Endothelial cell of umbilical vein (primary cell): ENCODE data around the gene TMEM178A. TPM values are rescaled to one million over a fixed set of nuclear protein-coding genes. Genes with fewer than 3 reads are reported as not detected.

ENCODE experiments used
- BruUV-seq: library from RNA; stranded (reverse); fragments of 400-500 nt; replicated peaks from 2 replicates; lab custom pipeline; 2021; lab: Mats Ljungman, UMichigan
- CTCF ChIA-PET: fragments of 300-600, 350-600 bp; sonication (Branson Sonifier 250); formaldehyde crosslinking; loops from one replicate; lab custom pipeline; 2021; ENCODE audit warnings: antibody characterized with exemption, inconsistent platforms; lab: Charles Lee
- POLR2A ChIA-PET: fragments of 300-600, 350-600 bp; sonication (Branson Sonifier 250); formaldehyde crosslinking; loops from one replicate; lab custom pipeline; 2021; ENCODE audit warnings: antibody characterized with exemption, inconsistent platforms; lab: Charles Lee
- DNase-seq: peaks from one replicate; pipeline ENCODE4 v3.0.0-alpha.2; 2011; ENCODE audit warnings: low read depth, low spot score
- FAIRE-seq: peaks from 2 replicates; lab custom pipeline; 2011; peaks lifted over from hg19 to GRCh38; lab: Jason Lieb, UNC
- H2AFZ ChIP-seq: 2 replicates; pipeline ENCODE4 v1.6.0; 2012; ENCODE audit warnings: low read depth, low read length, control low read depth, inconsistent platforms
- H3K27ac ChIP-seq: 2 replicates; pipeline ENCODE4 v1.5.1; 2011; ENCODE audit warnings: low read depth, mild to moderate bottlenecking, control low read depth, low read length, moderate library complexity; ENCODE audit not compliant: insufficient read depth
- H3K27me3 ChIP-seq, 2 experiments: 2 replicates each; pipeline versions ENCODE4 v1.6.0 to v1.6.1; 2011; ENCODE audit warnings: low read length in 2 of 2, mixed read lengths in 1 of 2; ENCODE audit not compliant: control insufficient read depth in 2 of 2, insufficient read depth in 2 of 2
- H3K36me3 ChIP-seq, 2 experiments: 2 replicates in 1 of 2; 3 replicates in 1 of 2; pipeline ENCODE4 v1.5.1; 2011; ENCODE audit warnings: low read length in 2 of 2, mild to moderate bottlenecking in 1 of 2, moderate library complexity in 1 of 2; ENCODE audit not compliant: control insufficient read depth in 2 of 2, insufficient read depth in 2 of 2; ENCODE audit errors: extremely low read depth in 1 of 2
- H3K4me1 ChIP-seq: 3 replicates; pipeline ENCODE4 v1.5.1; 2011; ENCODE audit warnings: mild to moderate bottlenecking, low read length; ENCODE audit not compliant: control insufficient read depth, insufficient read depth; ENCODE audit errors: extremely low read depth
- H3K4me2 ChIP-seq: 2 replicates; pipeline ENCODE4 v1.6.1; 2011; ENCODE audit warnings: low read length, control low read depth, mixed read lengths; ENCODE audit not compliant: insufficient read depth
- H3K4me3 ChIP-seq, 3 experiments: fragments of 200-600 bp in 1 of 3; sonication (generic), shearing (Covaris generic) in 1 of 3; replicated peaks in 1 of 3; 2 replicates each; pipeline ENCODE4 v1.5.1; 2011 to 2016; ENCODE audit warnings: control low read depth in 3 of 3, low read length in 3 of 3, mild to moderate bottlenecking in 2 of 3, inconsistent platforms in 1 of 3, low read depth in 1 of 3, moderate library complexity in 1 of 3; ENCODE audit not compliant: insufficient read depth in 1 of 3
- H3K79me2 ChIP-seq: 2 replicates; pipeline ENCODE4 v1.6.0; 2012; ENCODE audit warnings: low read length, inconsistent platforms; ENCODE audit not compliant: control insufficient read depth, insufficient read depth
- H3K9ac ChIP-seq: replicated peaks from 2 replicates; pipeline ENCODE3; 2011; ENCODE audit warnings: low read length, control low read depth; ENCODE audit not compliant: insufficient read depth; ENCODE audit errors: extremely low read depth
- H3K9me1 ChIP-seq: replicated peaks from 3 replicates; pipeline ENCODE4 v1.6.0; 2011; ENCODE audit warnings: mild to moderate bottlenecking, low read length; ENCODE audit not compliant: control insufficient read depth, insufficient read depth; ENCODE audit errors: extremely low read depth
- H3K9me3 ChIP-seq: replicated peaks from 2 replicates; pipeline ENCODE4 v1.5.1; 2012; ENCODE audit warnings: low read length, inconsistent platforms; ENCODE audit not compliant: control insufficient read depth, insufficient read depth
- H4K20me1 ChIP-seq: replicated peaks from 2 replicates; pipeline ENCODE3; 2011; ENCODE audit warnings: mild to moderate bottlenecking, low read length; ENCODE audit not compliant: control insufficient read depth, insufficient read depth; ENCODE audit errors: extremely low read depth
- CTCF ChIP-seq, 2 donors: IDR thresholded peaks; 1 replicate in 1 of 2; 2 replicates in 1 of 2; pipeline ENCODE4 v1.5.1; 2011; ENCODE audit warnings: low read length in 2 of 2, mild to moderate bottlenecking in 2 of 2, moderate library complexity in 2 of 2, control low read depth in 1 of 2, inconsistent platforms in 1 of 2, low read depth in 1 of 2; ENCODE audit not compliant: insufficient read depth in 1 of 2; ENCODE audit errors: extremely low read depth in 1 of 2
- EZH2 ChIP-seq: IDR thresholded peaks from 2 replicates; pipeline ENCODE4 v1.6.1; 2012; ENCODE audit warnings: borderline replicate concordance, low read depth, mild to moderate bottlenecking, moderate library complexity, low read length, inconsistent platforms; ENCODE audit not compliant: severe bottlenecking
- FOS ChIP-seq: IDR thresholded peaks from 2 replicates; pipeline ENCODE4 v1.6.1; 2011; ENCODE audit warnings: mild to moderate bottlenecking, low read length, moderate library complexity, borderline replicate concordance; ENCODE audit not compliant: insufficient read depth
- GATA2 ChIP-seq: IDR thresholded peaks from 2 replicates; pipeline ENCODE4 v1.7.0; 2011; ENCODE audit warnings: low read depth, mild to moderate bottlenecking, moderate library complexity, mixed read lengths, low read length; ENCODE audit not compliant: insufficient read length, insufficient read depth
- JUN ChIP-seq: IDR thresholded peaks from 2 replicates; pipeline ENCODE4 v1.6.1; 2011; ENCODE audit warnings: borderline replicate concordance, low read depth; ENCODE audit not compliant: insufficient read length, insufficient read depth
- MAX ChIP-seq: IDR thresholded peaks from 2 replicates; pipeline ENCODE4 v1.6.1; 2011; ENCODE audit not compliant: insufficient read depth, insufficient read length
- MYC ChIP-seq: IDR thresholded peaks from one replicate; pipeline ENCODE4 v1.6.1; 2011; ENCODE audit warnings: mild to moderate bottlenecking, low read depth, low read length
- POLR2A ChIP-seq: IDR thresholded peaks from 2 replicates; pipeline ENCODE4 v1.6.1; 2012; ENCODE audit warnings: low read depth, mild to moderate bottlenecking, control low read depth, low read length
- POLR2AphosphoS5 ChIP-seq: IDR thresholded peaks from 2 replicates; pipeline ENCODE4 v1.6.1; 2012; ENCODE audit warnings: low read depth, mild to moderate bottlenecking, control low read depth, low read length, moderate library complexity; ENCODE audit not compliant: insufficient read depth
- dilution Hi-C: fragments of 300-500 bp; cut with MboI; formaldehyde crosslinking; loops from one replicate; pipeline ENCODE4 v1.15.0; 2019; ENCODE audit warnings: low sequenced_read_pairs; ENCODE audit not compliant: extremely low pct_ligation_motif_present
- intact Hi-C: fragments of 100-400 bp; cut with micrococcal nuclease; formaldehyde crosslinking; loops from one replicate; pipeline ENCODE4 v1.10.0; 2022
- polyA plus RNA-seq, 4 experiments: library from polyadenylated mRNA; depleted of rRNA in 3 of 4; stranded (reverse) in 3 of 4; unstranded in 1 of 4; fragments of >200 nt; gene quantifications; 2 replicates each; pipeline versions ENCODE4 v1.2.1 to v1.2.3, GENCODE V29; 2011 to 2012; ENCODE audit warnings: missing spikeins in 1 of 4
- total RNA-seq: library from RNA; stranded (reverse); gene quantifications from 2 replicates; pipeline ENCODE4 v1.2.3, GENCODE V29; 2021

Gene TMEM178A
- total and polyA plus RNA-seq, 2 donors (not counting 3 experiments of a cell fraction or from before 2014, with no cell fraction given) = 1.5 to 2.8 TPM

- Histone ChIP-seq H3K4me2 (no peak overlapping the region), H3K9me1 (no peaks in the 10 kb centered on the region), H4K20me1 (no peaks in the 10 kb centered on the region), H3K9ac (no peak overlapping the region), H3K36me3 (no peaks in the 10 kb centered on the region), H3K4me3 (no peak overlapping the region), H3K27ac (no peak overlapping the region), H2AFZ (no peak overlapping the region), H3K9me3 (no peaks in the 10 kb centered on the region), H3K4me1 (no peaks in the 10 kb centered on the region), H3K27me3 (no peaks in the 10 kb centered on the region), H3K79me2 (no peaks in the 10 kb centered on the region)
- CTCF ChIA-PET = interaction anchor here (1.6 kb wide), 1 partner anchor 54 kb away, joined by 6 read pairs; no protein-coding TSS in a partner anchor
- TF ChIP-seq JUN (no peak), EZH2 (no peak), MYC (no peak), POLR2AphosphoS5 (no peak), CTCF (IDR thresholded peaks at IDR 0.05; ENCODE audit: extremely low read depth in 1 of 2, insufficient read depth in 1 of 2, low read depth in 1 of 2, low read length in 2 of 2) (no peak)
- dilution Hi-C loops = no loop called here
- intact Hi-C loops = no loop called here
- DNase-seq (no peak), FAIRE-seq (no peak)
- POLR2A ChIA-PET = no interaction called here
- BruUV-seq = no TSS peak
Measured at GRCh38 chr2:39648580-39648979, 17.1 kb upstream of the TMEM178A start.

- TF ChIP-seq POLR2AphosphoS5 (no peak), FOS (no peak), POLR2A (no peak), MAX (no peak), JUN (no peak), EZH2 (no peak), GATA2 (no peak)
Measured at GRCh38 chr2:39649511-39649910, 16.2 kb upstream of the TMEM178A start.

More at GRCh38 chr2:39649511-39649910, 16.2 kb upstream of the TMEM178A start:
- dilution Hi-C loops (no loop called here), intact Hi-C loops (no loop called here)
- no peak overlapping the region for H3K4me2 ChIP-seq
- H4K20me1 ChIP-seq = no peaks in the 10 kb centered on the region
- H2AFZ ChIP-seq = no peak overlapping the region
- no peak overlapping the region for H3K4me3 ChIP-seq
- DNase-seq (no peak), FAIRE-seq (no peak)
- peaks cover 0 to 5% of the 10 kb centered on the region in 2 experiments for H3K27me3 ChIP-seq
- CTCF ChIA-PET = no interaction called here
- no peaks in the 10 kb centered on the region for H3K9me3 ChIP-seq
- H3K9me1 ChIP-seq = no peaks in the 10 kb centered on the region
- no peak overlapping the region for H3K27ac ChIP-seq
- no TSS peak for BruUV-seq
- no peaks in the 10 kb centered on the region for H3K79me2 ChIP-seq
- H3K4me1 ChIP-seq = no peaks in the 10 kb centered on the region
- H3K9ac ChIP-seq = no peak overlapping the region
- no peaks in the 10 kb centered on the region for H3K36me3 ChIP-seq
- POLR2A ChIA-PET = no interaction called here
